ACC112 (cell line): ENCODE results near the gene ADM2.
"Not testable (repeated sequence)": the region's sequence is repeated elsewhere in the genome, so short reads cannot be mapped to it uniquely, and the experiment has no call there.

ENCODE experiments used
- H2AFZ ChIP-seq: fragments of 200-600 bp; sonication (generic); one replicate; pipeline ENCODE4 v1.6.0; 2017; ENCODE audit warnings: antibody characterized with exemption, low read length; ENCODE audit not compliant: unreplicated experiment
- H3K27ac ChIP-seq: fragments of 200-600 bp; sonication (generic); 2 replicates; pipeline ENCODE4 v1.5.1; 2014; ENCODE audit warnings: low read depth, mild to moderate bottlenecking, antibody characterized with exemption, low read length, moderate library complexity
- H3K27me3 ChIP-seq: fragments of 200-600 bp; sonication (generic); 2 replicates; pipeline ENCODE4 v1.6.1; 2014; ENCODE audit warnings: mild to moderate bottlenecking, antibody characterized with exemption, low read length, moderate library complexity, mixed read lengths; ENCODE audit not compliant: insufficient read depth
- H3K36me3 ChIP-seq: fragments of 200-600 bp; sonication (generic); 2 replicates; pipeline ENCODE4 v1.6.1; 2016; ENCODE audit warnings: mild to moderate bottlenecking, antibody characterized with exemption, low read length, moderate library complexity, mixed read lengths; ENCODE audit not compliant: insufficient read depth
- H3K4me1 ChIP-seq: fragments of 200-600 bp; sonication (generic); one replicate; pipeline ENCODE4 v1.6.1; 2016; ENCODE audit warnings: low read length, mixed read lengths; ENCODE audit not compliant: insufficient read depth, unreplicated experiment, control insufficient read depth
- H3K4me3 ChIP-seq: fragments of 200-600 bp; sonication (generic); 2 replicates; pipeline ENCODE4 v1.5.1; 2014; ENCODE audit warnings: mild to moderate bottlenecking, low read depth, low read length
- H3K79me2 ChIP-seq: fragments of 200-600 bp; sonication (generic); one replicate; pipeline ENCODE4 v1.6.0; 2016; ENCODE audit warnings: low read length; ENCODE audit not compliant: control insufficient read depth, unreplicated experiment, insufficient read depth

ADM2 gene

GRCh38 chr22:50528682-50529415 is 47.5 kb downstream of the ADM2 start:
- peak overlapping the region; percentile 91 for H3K4me3 ChIP-seq
- no peaks in the 10 kb centered on the region for H3K36me3 ChIP-seq
- H3K4me1 ChIP-seq = peaks cover 20% of the 10 kb centered on the region
- peak overlapping the region; percentile 97 for H3K27ac ChIP-seq
- no peak overlapping the region for H2AFZ ChIP-seq
- H3K27me3 ChIP-seq = no peaks in the 10 kb centered on the region
- H3K79me2 ChIP-seq = peaks cover 18% of the 10 kb centered on the region

- H3K79me2 ChIP-seq = peaks cover 18% of the 10 kb centered on the region
- H3K4me3 ChIP-seq = peak overlapping the region; percentile 91
- no peaks in the 10 kb centered on the region for H3K36me3 ChIP-seq
- H3K27ac ChIP-seq = peak overlapping the region; percentile 97
- peaks cover 14% of the 10 kb centered on the region for H3K4me1 ChIP-seq
- H3K27me3 ChIP-seq = no peaks in the 10 kb centered on the region
- H2AFZ ChIP-seq = no peak overlapping the region
Measured at GRCh38 chr22:50529416-50529896, 48.1 kb downstream of the ADM2 start.

- peak within 1 kb of the TSS; percentile 97 for H3K27ac ChIP-seq
- H3K4me3 ChIP-seq = peak within 1 kb of the TSS; percentile 91
- H3K79me2 ChIP-seq = peaks cover 15% of the 10 kb centered on the region
- H2AFZ ChIP-seq = no peak within 1 kb of the TSS
- H3K4me1 ChIP-seq = peaks cover 13% of the 10 kb centered on the region
- no peaks in the 10 kb centered on the region for H3K27me3 ChIP-seq
- H3K36me3 ChIP-seq = no peaks in the 10 kb centered on the region
Measured at GRCh38 chr22:50529897-50530579, 48.7 kb downstream of the ADM2 start, which contains the start of gene TYMP. Gene TYMP (minus strand): TSS chr22:50530012. CDS start chr22:50529709, 303 bp downstream.

GRCh38 chr22:50530580-50530876 is 49.2 kb downstream of the ADM2 start:
- no peaks in the 10 kb centered on the region for H3K27me3 ChIP-seq
- H3K4me1 ChIP-seq = peaks cover 13% of the 10 kb centered on the region
- H3K79me2 ChIP-seq = peaks cover 15% of the 10 kb centered on the region
- H2AFZ ChIP-seq = no peak overlapping the region
- peak overlapping the region; percentile 91 for H3K4me3 ChIP-seq
- peak overlapping the region; percentile 97 for H3K27ac ChIP-seq
- H3K36me3 ChIP-seq = no peaks in the 10 kb centered on the region

GRCh38 chr22:50530877-50531545 is 49.7 kb downstream of the ADM2 start:
- H3K36me3 ChIP-seq = no peaks in the 10 kb centered on the region
- peak overlapping the region; percentile 97 for H3K27ac ChIP-seq
- H3K79me2 ChIP-seq = peaks cover 15% of the 10 kb centered on the region
- no peaks in the 10 kb centered on the region for H3K27me3 ChIP-seq
- peaks cover 13% of the 10 kb centered on the region for H3K4me1 ChIP-seq
- H2AFZ ChIP-seq = no peak overlapping the region
- peak overlapping the region; percentile 91 for H3K4me3 ChIP-seq

- peaks cover 15% of the 10 kb centered on the region for H3K79me2 ChIP-seq
- no peaks in the 10 kb centered on the region for H3K27me3 ChIP-seq
- H3K27ac ChIP-seq = peak overlapping the region; percentile 97
- peaks cover 13% of the 10 kb centered on the region for H3K4me1 ChIP-seq
- H3K36me3 ChIP-seq = no peaks in the 10 kb centered on the region
- H2AFZ ChIP-seq = no peak overlapping the region
- H3K4me3 ChIP-seq = peak overlapping the region; percentile 91
Measured at GRCh38 chr22:50531546-50531961, 50.2 kb downstream of the ADM2 start.

GRCh38 chr22:50531962-50532674 is 50.8 kb downstream of the ADM2 start:
- Histone ChIP-seq H3K79me2 (peaks cover 15% of the 10 kb centered on the region), H3K4me1 (peaks cover 13% of the 10 kb centered on the region), H3K4me3 (peak overlapping the region; percentile 91), H2AFZ (no peak overlapping the region), H3K27ac (peak overlapping the region; percentile 97), H3K27me3 (no peaks in the 10 kb centered on the region), H3K36me3 (no peaks in the 10 kb centered on the region)

- H3K27me3 ChIP-seq = no peaks in the 10 kb centered on the region
- peaks cover 15% of the 10 kb centered on the region for H3K79me2 ChIP-seq
- peak overlapping the region; percentile 97 for H3K27ac ChIP-seq
- H2AFZ ChIP-seq = no peak overlapping the region
- H3K4me3 ChIP-seq = peak overlapping the region; percentile 91
- peaks cover 11% of the 10 kb centered on the region for H3K4me1 ChIP-seq
- no peaks in the 10 kb centered on the region for H3K36me3 ChIP-seq
Measured at GRCh38 chr22:50532824-50533796, 51.8 kb downstream of the ADM2 start.

- peaks cover 11% of the 10 kb centered on the region for H3K79me2 ChIP-seq
- H2AFZ ChIP-seq, H3K4me3 ChIP-seq, H3K27ac ChIP-seq, H3K36me3 ChIP-seq, H3K27me3 ChIP-seq: not testable (repeated sequence)
- H3K4me1 ChIP-seq = peaks cover 10% of the 10 kb centered on the region
Measured at GRCh38 chr22:50533856-50534711, 52.7 kb downstream of the ADM2 start.
